GM21529 (cell line): ENCODE measurements around the gene RNF151.
"Not testable (repeated sequence)": the region's sequence is repeated elsewhere in the genome, so short reads cannot be mapped to it uniquely, and the experiment has no call there.

Experiments
- ATAC-seq: cut with Tn5 transposase; IDR thresholded peaks from one replicate; pipeline ENCODE4 v1.9.1; 2021; ENCODE audit not compliant: unreplicated experiment

The RNF151 gene

DNA sequence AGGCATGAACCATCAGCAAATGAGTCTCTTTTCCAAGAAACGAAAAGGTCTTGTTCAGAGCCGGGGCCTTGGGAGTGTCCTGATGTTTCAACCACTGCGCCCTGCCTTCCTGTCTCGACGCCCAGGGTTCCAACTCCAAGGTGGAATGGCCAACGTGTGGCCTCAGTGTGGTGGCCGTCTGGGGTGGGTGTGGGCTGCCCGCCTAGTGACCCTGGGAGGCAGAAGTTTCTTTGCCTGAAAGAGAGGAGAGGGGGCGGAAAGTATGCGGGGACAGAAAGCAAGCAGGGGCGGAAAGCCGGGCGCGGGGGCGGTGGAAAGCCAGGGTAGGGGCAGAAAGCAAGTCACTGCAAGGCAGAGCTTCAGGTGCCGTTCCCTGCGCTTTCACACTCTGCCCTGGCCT, 27.7 kb upstream of the RNF151 start:
- ATAC-seq = no peak

DNA sequence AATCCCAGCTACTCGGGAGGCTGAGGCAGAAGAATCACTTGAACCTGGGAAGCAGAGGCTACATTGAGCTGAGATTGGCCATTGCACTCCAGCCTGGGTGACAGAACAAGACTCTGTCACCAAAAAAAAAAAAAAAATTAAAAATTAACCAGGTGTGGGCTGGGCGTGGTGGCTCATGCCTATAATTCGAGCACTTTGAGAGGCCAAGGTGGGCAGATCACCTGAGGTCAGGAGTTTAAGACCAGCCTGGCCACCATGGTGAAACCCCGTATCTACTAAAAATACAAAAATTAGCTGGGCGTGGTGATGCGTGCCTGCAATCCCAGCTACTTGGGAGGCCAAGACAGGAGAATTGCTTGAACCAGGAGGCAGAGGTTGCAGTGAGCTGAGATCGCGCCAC, 26.8 kb upstream of the RNF151 start:
- not testable (repeated sequence) for ATAC-seq

DNA sequence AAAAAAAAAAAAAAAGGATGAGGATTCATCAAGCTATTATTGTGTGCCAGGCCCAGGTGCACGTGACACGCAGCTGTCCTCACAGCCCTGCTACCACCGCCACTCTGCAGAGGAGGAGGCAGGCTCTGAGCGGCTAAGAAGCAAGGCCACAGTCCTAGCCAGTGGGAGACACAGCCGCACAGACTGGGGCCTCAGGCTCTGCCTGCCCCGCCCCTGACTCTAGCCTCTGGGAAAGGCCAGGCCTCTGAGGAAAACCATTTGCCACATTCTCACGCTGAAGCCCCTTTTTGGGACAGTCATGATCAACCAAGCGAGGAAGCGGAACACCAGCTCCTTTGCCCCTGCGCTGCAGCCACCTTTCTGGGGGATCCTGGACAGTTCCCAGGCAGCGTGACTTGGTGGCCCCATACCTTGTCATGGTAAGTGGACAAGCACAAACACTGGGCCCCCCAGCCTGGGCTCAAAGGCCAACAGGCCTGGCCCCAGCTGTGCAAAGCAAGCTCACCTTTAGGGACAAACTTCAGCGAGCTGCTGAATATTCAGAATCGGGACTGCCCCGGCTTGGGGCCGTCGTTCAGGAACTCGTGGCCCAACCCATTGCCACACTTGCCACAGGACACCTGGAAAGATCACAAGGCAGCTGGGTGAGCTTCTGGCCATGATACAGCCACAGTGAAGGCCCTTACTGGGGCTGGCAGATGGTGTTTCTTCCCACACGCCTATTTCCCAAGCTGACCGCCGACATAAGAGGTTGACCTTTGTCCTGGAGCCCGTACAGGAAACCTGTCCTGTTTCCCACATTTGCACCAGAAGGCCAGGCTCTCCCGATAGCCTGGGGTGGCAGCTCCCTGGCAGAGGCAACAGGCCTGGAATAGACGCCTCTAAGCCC, 26.1 kb upstream of the RNF151 start:
- no peak for ATAC-seq

DNA sequence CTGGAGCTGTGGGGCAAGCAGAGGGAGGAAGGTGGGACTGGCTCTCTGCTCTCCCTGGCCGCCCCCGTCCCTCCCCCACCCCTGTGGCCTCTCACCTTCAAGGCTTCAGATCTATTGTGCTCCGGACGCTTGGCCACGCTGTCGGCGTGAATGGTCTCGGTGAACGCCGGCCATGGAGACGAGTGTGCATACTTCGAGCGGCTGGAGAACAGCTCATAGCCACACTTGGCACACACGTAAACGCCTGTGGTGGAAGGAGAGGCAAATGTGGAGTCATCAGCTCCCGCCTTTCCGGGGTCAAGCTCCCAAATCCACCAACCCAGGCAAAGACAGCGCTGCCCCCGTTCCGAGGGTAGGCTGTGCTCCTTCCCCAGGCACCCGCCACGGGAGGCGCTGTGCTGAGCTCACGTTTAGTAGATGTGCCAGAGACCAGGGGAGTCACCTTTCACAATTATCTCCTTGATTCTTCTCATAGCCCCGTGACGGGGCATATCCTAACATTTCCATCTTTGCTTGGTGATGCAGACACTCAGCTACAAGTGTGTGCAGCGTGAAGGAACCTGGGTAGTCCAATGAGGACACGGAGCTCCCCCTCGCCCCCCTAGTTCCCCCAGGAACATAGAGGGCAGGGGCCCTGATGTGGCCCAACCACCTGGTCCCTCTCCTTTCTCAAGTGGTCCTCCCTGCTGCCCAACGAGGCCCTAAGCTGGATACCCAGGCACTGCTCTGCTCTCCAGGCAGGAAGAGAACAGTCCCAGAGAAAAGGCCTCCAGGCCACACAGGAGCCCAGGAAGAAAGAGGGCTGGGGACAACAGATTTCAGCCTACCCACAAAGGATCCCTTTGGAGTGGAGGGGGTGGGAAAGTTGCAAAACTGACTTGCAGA, 25.3 kb upstream of the RNF151 start:
- no peak for ATAC-seq

DNA sequence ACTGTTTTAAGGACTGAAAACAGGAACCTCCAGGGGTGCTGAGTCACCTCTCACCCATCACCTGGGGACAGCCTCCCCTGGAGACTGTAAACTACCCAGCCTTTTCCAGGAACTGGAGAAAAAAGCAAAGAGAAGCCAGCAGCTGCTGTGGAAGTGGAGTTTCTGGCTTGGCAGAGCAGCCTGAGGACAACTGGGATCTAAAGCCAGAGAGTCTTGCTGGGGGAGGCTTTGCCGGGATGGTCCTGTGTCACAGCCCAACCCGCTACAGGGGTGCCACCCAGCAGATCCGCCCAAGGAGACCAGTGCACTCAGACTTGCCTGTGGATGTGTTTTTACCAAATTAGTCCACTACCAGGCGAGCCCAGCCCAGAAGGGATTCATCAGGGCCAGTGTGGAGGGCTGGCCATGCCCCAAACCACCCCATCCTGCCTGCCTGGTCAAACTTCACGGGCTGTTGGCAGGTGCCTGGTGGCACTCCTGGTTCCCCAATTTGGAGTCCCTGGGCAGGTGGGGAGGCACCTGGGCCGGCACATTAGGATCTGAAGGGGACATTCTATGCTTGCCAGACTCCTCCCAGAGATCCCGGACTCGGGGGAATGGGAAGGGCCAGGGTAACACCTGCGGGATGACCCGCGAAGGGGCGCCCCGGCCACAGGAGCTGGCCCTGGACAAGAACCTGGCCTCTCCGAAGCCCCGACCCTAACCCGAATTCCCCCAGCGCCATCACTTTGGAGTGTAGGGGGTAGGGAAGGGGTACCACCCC, 24.4 kb upstream of the RNF151 start:
- ATAC-seq = no peak

DNA sequence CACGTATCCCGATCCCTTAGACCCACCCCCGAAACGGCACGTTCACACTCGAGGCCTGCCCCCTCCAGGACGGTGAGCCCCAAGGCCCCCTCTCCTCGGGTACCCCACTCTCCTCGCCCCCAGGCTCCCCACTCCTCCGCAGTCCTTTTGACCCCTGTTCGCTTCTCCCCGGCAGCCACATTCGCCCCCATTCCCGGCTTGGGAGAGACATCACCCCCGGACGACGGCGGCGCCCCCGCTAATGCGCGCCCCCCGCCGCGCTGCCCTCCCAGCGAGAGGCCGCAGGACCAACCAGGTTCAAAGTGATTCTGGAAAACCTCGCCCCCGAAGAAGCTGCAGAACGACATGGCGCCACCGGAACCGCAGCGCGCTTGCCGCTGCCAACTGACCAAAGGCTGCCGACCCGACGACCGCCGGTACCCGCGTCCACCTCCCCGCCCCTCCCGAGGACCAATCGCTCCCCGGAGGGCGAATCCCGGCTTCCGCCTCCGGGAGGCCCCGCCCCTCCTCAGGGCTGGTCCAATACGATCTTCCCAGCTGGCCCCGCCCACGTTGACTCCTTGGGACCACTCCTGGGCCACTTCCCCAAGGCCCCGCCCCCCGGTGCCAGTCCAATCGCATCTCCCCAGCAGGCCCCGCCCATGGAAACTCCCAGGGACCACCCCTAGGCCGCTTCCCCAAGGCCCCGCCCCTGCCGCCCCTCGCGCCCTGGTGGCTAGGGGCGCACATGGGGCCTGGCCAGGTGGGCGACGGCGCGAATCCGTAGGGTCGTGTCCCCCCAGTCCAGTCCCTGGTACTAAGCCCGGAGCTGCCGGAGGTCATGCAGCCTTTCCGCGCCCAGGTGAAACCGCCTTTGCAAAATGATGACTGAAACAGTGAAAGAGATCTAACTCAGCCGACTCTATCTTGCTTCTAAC, 23.6 kb upstream of the RNF151 start, which contains the start of gene MSRB1:
Gene MSRB1, minus strand, starts transcription at position 390 of the 917 bp plus-strand sequence. Its CDS starts 43 bp downstream, at position 347.
- ATAC-seq = peak; percentile 86

DNA sequence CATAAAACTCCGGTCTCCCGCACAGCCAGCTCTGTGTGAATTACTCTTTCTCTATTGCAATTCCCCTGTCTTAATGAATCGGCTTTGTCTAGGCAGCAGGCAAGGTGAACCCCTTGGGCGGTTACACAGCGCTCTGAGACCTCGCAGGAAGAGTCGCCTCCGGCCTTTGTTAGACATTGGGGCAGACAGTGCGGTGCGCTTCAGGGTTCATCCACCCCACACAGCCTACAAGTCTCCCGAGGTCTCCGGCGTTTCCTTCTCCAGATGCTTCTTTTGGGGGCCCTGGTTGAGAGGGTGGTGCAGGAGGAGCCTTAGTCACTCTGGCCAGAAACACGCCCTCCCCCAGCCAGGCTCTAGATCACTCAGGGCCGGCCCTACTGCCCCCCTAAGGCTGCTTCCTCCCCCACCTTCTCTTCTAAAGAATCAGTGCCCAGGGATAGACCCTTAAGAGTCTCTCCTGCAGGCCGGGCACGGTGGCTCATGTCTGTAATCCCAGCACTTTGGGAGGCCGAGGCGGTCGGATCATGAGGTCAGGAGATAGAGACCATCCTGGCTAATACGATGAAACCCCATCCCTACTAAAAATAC, 21.9 kb upstream of the RNF151 start:
- ATAC-seq = no peak

DNA sequence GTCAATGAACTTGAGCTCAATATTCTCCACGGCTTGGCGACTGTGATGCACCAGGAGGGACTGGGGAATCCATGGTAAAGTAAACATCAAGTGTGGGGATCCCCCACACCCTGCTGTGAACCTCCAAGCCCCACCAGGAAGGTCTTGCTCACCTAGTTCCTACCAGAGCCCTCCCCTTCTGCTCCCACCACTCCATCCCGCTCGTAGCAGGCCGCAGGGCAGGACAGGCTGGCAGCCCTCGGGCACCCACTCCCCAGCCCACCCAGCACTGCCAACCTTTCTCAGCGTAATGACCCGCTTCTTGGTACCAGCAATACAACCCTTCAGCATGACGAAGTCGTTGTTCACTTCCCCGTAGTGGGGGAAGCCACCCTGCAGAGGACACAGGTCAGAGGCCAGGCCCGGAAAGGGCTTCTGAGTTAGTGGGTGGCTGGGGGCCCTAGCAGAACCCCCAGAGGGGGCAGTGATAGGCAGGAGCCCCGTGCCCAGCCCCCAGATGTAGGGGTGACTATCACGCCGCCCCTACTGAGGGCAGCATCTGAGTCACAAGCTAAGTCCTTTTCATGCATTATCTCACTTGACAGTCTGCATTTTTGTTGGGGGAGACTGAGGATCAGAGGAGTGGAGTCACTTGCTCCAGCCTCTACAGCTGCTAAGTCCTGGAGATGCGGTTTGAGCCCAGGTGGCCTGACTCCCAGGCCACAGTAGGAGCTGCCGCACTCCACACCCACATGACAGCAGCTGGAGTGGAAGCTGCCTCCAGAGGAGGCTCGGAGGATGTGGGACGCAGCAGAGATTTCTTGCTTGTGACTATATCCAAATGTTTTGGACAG, 20.9 kb upstream of the RNF151 start:
- ATAC-seq = no peak

DNA sequence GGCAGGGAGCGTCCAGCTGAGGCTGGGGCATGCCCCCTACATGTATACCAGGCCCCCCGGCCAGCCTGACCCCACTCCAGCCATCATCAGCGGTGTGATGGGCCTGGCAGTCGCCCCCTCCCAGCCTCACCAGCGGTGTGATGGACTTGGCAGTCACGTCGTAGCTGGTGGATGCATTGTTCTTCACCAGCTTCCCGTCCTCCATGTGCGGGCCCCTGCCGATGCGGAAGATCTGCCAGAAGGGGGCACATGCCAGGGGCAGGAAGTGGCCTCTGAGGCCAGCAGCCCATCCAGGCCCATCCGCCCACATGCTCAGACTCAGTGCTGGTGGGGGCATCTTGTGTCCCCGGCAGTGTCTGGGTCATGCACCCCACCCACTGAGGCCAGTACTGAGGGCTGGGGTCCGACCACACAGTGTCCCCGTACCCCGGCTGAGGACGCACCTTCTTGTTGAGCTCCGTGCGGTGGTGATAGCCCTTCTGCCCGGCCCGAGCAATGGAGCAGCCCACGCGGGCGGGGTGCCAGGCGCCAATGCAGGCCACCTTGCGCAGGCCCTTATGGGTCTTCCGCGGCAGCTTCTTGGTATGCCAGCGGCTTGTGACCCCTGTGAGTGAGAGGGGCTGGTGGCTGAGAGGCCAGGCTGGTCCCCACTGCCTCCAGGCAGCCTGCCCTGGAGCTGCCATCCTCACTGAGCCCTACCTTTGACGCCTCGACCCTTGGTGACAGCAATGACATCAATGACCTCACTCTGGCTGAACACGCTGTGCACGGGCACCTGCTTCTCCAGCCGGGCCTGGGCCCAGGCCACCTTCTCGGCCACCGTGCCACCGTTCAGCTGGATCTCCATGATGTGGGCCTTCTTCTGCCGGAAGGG, 19.9 kb upstream of the RNF151 start:
- no peak for ATAC-seq

DNA sequence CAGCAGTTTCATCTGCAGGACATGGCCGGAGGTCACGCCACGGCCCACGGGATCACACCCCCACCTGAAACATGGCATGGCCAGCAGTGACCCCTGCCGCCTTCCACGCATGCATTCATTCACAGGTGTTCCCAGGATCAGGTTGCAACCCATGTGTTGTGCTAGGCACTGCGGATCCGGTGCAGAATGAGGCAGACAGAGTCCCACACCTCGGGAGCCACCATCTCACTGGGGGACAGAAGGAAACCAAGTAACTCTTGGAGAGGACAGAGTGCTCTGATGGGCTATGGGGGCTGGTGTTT, 19.3 kb upstream of the RNF151 start:
- no peak for ATAC-seq

DNA sequence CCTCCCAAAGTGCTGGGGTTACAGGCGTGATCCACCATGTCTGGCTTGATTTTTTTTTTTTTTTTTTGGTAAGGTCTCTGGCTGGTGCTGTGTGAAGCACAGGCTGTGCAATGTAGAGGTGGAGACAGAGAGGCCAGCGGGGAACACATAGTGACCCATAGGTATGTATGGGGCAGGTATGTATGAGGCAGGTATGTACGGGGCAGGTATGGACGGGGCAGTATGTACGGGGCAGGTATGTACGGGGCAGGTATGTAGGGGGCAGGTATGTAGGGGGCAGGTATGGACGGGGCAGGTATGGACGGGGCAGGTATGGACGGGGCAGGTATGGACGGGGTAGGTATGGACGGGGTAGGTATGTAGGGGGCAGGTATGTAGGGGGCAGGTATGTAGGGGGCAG, 17.1 kb upstream of the RNF151 start:
- no peak for ATAC-seq

DNA sequence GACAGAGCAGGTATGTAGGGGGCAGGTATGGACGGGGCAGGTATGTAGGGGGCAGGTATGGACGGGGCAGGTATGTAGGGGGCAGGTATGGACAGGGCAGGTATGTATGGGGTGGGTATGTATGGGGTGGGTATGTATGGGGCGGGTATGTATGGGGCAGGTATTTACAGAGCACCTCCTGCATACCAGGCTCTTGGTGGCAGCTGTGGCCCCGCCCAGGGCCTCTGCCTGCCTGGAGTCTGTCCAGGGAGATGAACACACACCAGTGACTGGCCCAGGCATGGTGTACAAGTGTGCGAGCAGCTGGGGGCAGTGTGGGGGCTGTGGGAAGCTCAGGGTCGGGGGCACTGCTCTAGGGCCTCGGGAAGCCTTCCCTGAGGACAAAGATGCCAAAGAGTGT, 16.6 kb upstream of the RNF151 start:
- no peak for ATAC-seq

DNA sequence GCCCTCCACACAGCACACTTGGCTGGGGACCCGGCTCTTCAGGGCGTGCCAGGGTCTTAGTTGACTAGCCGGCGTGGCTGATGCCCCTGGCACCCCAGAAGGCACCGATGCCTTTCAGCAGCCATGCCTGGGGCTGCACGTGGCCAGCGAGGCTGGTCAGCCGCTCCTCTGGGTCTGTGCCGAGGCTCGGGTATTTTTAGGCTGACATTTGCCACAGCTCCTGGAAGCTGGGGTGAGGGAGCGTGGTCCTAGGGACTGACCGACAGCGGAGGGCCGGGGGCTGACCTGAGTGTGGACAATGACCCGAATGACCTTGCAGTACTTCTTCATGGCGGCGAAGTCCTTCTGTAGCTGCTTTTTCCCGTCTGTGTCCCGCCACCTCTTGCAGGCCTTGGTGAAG, 16.1 kb upstream of the RNF151 start:
- no peak for ATAC-seq

DNA sequence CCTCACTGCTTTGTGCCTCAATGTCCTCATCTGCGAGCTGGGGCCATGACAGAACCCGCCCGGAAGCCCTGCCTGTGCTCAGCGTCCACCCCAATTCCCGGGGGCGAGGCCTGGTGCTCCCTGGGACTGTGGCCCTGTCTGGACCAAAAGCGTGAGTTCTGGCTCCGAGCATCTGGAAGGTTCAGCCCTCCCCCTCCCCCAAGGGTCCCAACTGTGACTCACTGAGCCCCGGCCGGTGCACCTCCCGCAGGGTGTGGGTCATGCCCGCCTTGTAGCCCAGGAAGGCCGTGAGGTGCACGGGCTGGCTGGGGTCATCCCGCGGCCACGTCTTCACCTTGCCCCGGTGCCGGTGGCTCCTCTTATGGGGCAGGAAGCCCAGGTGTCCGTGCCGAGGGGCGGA, 12.9 kb upstream of the RNF151 start:
- ATAC-seq = no peak

DNA sequence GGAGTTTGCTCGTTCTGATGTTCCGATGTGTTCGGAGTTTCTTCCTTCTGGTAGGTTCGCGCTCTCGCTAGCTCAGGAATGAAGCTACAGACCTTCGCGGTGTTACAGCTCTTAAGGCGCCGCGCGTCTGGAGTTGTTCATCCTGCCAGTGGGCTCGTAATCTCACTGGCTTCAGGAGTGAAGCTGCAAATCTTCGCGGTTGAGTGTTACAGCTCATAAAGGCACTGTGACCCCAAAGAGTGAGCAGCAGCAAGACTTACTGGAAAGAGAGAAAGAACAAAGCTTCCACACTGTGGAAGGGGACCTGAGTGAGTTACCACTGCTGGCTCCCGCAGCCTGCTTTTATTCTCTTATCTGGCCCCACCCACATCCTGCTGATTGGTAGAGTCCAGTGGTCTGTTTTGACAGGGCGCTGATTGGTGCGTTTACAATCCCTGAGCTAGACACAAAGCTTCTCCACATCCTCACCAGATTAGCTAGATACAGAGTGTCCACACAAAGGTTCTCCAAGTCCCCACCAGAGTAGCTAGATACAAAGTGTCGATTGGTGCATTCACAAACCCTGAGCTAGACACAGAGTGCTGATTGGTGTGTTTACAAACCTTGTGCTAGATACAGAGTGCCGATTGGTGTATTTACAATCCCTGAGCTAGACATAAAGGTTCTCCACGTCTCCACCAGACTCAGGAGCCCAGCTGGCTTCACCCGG, 9.1 kb upstream of the RNF151 start:
- ATAC-seq = not testable (repeated sequence)

DNA sequence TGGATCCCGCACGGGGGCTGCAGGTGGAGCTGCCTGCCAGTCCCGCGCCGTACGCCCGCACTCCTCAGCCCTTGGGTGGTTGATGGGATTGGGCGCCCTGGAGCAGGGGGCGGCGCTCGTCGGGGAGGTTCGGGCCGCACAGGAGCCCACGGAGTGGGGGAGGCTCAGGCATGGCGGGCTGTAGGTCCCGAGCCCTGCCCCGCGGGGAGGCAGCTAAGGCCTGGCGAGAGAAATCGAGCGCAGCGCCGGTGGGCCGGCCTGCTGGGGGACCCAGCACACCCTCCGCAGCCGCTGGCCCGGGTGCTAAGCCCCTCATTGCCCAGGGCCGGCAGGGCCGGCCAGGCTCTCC, 8.5 kb upstream of the RNF151 start:
- ATAC-seq = not testable (repeated sequence)

DNA sequence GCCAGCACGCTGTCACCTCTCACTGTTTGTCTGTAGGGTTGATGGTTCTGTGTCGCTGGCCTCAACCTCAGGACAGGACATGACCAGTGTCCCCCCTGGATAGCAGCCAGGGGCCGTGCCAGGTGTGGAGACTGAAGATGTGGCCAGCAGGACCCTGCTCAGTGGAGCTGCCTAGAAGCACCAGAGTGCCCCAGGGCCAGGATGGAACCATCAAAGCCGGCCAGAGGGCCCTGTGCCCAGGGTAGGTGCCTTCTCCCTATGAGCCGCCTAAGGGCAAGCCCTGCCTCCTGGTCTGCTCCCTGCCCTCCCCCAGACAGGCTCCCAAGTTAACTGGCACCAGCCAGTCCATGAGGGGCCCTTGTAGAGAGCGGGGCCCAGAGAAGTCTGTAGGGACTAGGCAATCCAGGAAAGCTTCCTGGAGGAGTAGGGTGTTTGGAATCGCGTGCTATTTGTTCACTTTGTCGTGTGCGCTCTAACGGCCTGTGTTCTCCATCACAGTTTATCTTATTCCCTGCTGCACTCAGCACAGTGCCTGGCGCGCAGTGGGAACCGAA, 7.9 kb upstream of the RNF151 start:
- ATAC-seq = no peak
